ENCODE data around the gene ADGRB3.

Gene ADGRB3

DNA sequence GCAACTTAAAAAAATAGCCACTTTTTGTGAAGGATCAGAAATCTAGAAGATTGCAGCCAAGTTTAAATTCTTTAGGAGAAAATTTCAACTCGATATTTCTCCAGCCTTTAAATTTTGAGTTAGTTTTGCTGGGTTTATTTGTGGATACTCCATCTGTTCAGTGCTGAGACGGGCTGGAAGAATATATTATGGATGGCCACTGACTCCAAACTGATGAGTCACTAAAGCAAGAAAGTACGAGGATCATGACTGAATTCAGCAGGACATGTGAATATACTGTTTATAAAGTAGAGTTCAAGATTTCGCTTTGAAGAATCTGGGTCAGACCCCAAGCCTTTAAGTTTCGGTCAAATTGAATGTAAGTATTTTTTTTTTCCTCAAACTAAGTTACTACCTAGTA is 199.5 kb downstream of the ADGRB3 start:
- H3K4me1 Mint-ChIP-seq, result no peaks in the 10 kb centered on the region
- no peak overlapping the region for H3K27ac Mint-ChIP-seq
- H3K36me3 Mint-ChIP-seq (ENCODE audit: low read depth), result no peaks in the 10 kb centered on the region
- no peaks in the 10 kb centered on the region for H3K9me3 Mint-ChIP-seq
- H3K4me3 Mint-ChIP-seq, result no peak overlapping the region
- peaks cover 4% of the 10 kb centered on the region for H3K27me3 Mint-ChIP-seq (ENCODE audit: low read depth, poor library complexity)
- TF ChIP-seq, protein P1, sequence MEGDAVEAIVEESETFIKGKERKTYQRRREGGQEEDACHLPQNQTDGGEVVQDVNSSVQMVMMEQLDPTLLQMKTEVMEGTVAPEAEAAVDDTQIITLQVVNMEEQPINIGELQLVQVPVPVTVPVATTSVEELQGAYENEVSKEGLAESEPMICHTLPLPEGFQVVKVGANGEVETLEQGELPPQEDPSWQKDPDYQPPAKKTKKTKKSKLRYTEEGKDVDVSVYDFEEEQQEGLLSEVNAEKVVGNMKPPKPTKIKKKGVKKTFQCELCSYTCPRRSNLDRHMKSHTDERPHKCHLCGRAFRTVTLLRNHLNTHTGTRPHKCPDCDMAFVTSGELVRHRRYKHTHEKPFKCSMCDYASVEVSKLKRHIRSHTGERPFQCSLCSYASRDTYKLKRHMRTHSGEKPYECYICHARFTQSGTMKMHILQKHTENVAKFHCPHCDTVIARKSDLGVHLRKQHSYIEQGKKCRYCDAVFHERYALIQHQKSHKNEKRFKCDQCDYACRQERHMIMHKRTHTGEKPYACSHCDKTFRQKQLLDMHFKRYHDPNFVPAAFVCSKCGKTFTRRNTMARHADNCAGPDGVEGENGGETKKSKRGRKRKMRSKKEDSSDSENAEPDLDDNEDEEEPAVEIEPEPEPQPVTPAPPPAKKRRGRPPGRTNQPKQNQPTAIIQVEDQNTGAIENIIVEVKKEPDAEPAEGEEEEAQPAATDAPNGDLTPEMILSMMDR (IDR thresholded peaks at IDR 0.05), result no peak
- DNase-seq, result no peak

DNA sequence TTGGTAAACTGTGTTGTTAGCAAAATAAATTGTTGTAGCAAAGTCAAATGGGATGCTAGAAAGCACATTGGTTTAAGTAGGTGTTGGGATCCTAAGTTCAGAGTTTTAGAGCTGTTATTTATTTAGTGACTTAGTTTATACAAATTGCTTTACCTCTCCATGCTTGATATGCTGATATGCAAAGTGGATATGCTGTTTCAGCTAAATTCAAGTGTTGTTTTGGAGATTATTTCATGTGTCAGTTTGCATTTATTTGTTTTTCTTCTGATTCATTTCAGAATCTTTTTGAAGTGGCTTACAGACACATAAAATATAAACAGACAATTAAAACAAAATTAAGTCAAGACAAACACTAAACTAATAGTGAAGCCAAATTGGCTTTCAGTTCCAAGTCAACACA is 203.5 kb downstream of the ADGRB3 start:
- no peaks in the 10 kb centered on the region for H3K4me1 Mint-ChIP-seq
- no peaks in the 10 kb centered on the region for H3K27me3 Mint-ChIP-seq (ENCODE audit: low read depth, poor library complexity)
- no peak overlapping the region for H3K27ac Mint-ChIP-seq
- TF ChIP-seq, protein P1 (IDR thresholded peaks at IDR 0.05), result no peak
- DNase-seq, result no peak
- no peaks in the 10 kb centered on the region for H3K36me3 Mint-ChIP-seq (ENCODE audit: low read depth)
- H3K9me3 Mint-ChIP-seq, result peaks cover 6% of the 10 kb centered on the region
- no peak overlapping the region for H3K4me3 Mint-ChIP-seq

DNA sequence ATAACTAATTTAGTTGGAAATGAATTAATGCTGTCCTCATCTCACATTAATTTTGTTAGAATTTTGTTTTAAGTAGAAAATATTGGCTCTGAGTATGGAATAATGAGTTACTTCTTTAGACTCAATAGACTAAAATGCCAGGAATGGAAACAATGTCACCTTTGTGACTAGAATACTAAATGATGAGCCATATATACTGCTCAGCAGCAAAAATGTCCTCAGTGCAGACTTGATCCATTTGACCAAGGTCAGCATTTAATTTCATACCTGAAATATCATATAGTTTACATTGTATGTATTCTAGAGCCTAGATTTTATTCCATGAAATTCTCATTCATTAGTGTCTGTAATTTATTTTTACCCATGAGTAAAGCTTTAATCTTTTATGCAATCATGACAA is 217.7 kb downstream of the ADGRB3 start:
- Mint-ChIP-seq H3K27me3 (ENCODE audit: low read depth, poor library complexity) (peaks cover 6% of the 10 kb centered on the region), H3K4me1 (no peaks in the 10 kb centered on the region), H3K36me3 (ENCODE audit: low read depth) (peaks cover 4% of the 10 kb centered on the region), H3K27ac (no peak overlapping the region), H3K9me3 (peaks cover 10% of the 10 kb centered on the region), H3K4me3 (no peak overlapping the region)
- DNase-seq, result no peak
- TF ChIP-seq, protein P1 (IDR thresholded peaks at IDR 0.05), result no peak

DNA sequence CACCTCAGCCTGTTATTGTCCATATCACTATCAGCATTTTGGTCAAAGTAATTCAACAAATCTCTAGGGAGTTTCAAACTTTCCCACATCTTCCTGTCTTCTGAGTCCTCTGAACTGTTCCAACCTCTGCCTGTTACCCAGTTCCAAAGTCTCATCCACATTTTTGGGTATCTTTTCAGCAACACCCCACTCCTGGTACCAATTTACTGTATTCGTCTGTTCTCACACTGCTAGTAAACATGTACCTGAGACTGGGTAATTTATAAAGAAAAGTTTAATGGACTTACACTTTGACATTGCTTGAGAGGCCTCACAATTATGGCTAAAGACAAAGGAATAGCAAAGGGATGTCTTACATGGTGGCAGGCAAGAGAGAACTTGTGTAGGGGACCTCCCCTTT is 224.2 kb downstream of the ADGRB3 start:
- no peak overlapping the region for H3K27ac Mint-ChIP-seq
- peaks cover 4% of the 10 kb centered on the region for H3K36me3 Mint-ChIP-seq (ENCODE audit: low read depth)
- no peaks in the 10 kb centered on the region for H3K4me1 Mint-ChIP-seq
- H3K4me3 Mint-ChIP-seq, result no peak overlapping the region
- no peak for DNase-seq
- H3K27me3 Mint-ChIP-seq (ENCODE audit: low read depth, poor library complexity), result peaks cover 3% of the 10 kb centered on the region
- peaks cover 33% of the 10 kb centered on the region for H3K9me3 Mint-ChIP-seq
- TF ChIP-seq, protein P1 (IDR thresholded peaks at IDR 0.05), result no peak

DNA sequence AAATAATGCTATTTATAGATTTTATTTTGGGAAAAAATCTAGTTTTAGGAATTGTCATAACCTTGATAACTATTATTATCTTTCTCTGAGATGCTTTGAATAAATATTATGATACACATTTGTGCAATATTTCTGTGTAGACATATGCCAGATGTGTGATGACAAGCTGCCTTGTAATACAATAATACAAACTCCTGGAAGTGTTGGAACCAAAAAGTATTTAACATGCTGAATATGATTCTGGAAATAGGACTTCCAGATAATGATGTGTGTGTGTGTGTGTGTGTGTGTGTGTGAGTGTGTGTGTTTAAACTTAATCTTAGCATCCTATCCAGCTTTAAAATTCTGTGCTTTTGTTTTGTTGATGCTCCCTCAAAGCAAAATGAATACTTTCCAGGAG is 233.6 kb downstream of the ADGRB3 start:
- no peaks in the 10 kb centered on the region for H3K27me3 Mint-ChIP-seq (ENCODE audit: low read depth, poor library complexity)
- peaks cover 20% of the 10 kb centered on the region for H3K9me3 Mint-ChIP-seq
- TF ChIP-seq, protein P1 (IDR thresholded peaks at IDR 0.05), result no peak
- DNase-seq, result no peak
- no peaks in the 10 kb centered on the region for H3K36me3 Mint-ChIP-seq (ENCODE audit: low read depth)
- H3K4me3 Mint-ChIP-seq, result no peak overlapping the region
- no peak overlapping the region for H3K27ac Mint-ChIP-seq
- H3K4me1 Mint-ChIP-seq, result no peaks in the 10 kb centered on the region

DNA sequence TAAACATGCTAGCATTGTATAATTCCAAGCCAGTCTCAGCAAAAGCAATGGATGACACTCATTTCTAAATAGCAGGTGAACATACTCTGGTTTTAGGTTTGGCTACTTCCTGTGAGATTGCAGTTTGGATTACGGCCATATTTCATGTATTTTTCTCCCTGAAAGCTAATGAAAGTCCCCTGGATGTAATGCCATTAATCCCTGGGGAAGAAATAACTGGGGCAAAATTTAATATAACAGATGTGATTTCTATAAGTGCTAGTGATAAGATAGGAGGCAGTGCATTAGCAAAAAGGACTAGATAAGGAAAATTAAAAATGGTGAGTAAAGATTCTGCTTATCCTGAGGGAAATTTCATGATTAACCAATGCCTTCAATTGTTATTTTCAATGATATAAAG is 238.2 kb downstream of the ADGRB3 start:
- H3K27ac Mint-ChIP-seq, result no peak overlapping the region
- H3K4me3 Mint-ChIP-seq, result no peak overlapping the region
- no peaks in the 10 kb centered on the region for H3K36me3 Mint-ChIP-seq (ENCODE audit: low read depth)
- peaks cover 4% of the 10 kb centered on the region for H3K27me3 Mint-ChIP-seq (ENCODE audit: low read depth, poor library complexity)
- no peaks in the 10 kb centered on the region for H3K4me1 Mint-ChIP-seq
- no peak for DNase-seq
- TF ChIP-seq, protein P1 (IDR thresholded peaks at IDR 0.05), result no peak
- H3K9me3 Mint-ChIP-seq, result peaks cover 1% of the 10 kb centered on the region
